Stomach (tissue), 9 donors: ENCODE data around the gene SLC25A48. TPM values are rescaled to one million over a fixed set of nuclear protein-coding genes. Genes with fewer than 3 reads are reported as not detected.

ENCODE experiments used
- DNase-seq, 2 donors: peaks; one replicate each; pipeline versions ENCODE4 v3.0.0 to v3.0.0-alpha.2; 2013 to 2019
- H3K27ac ChIP-seq, 5 donors: fragments of 200-600 bp in 4 of 5; sonication (generic) in 4 of 5; one replicate each; pipeline ENCODE4 v1.5.1; 2013 to 2019; ENCODE audit warnings: mild to moderate bottlenecking in 1 of 5, moderate library complexity in 1 of 5
- H3K27me3 ChIP-seq, 3 donors: fragments of 200-600 bp; sonication (generic); one replicate each; pipeline ENCODE4 v1.5.1; 2017 to 2019; ENCODE audit warnings: mixed run types in 1 of 3
- H3K36me3 ChIP-seq, 4 donors: fragments of 200-600 bp; sonication (generic); 1 replicate in 3 of 4; 2 replicates in 1 of 4; pipeline ENCODE4 v1.5.1; 2016 to 2019
- H3K4me1 ChIP-seq, 4 donors: fragments of 200-600 bp; sonication (generic); one replicate each; pipeline ENCODE4 v1.5.1; 2016 to 2019
- H3K4me3 ChIP-seq, 4 donors: fragments of 200-600 bp; sonication (generic) in 3 of 4; one replicate each; pipeline ENCODE4 v1.5.1; 2016 to 2019; ENCODE audit warnings: mild to moderate bottlenecking in 1 of 4
- H3K9me3 ChIP-seq, 4 donors: fragments of 200-600 bp; sonication (generic); one replicate each; pipeline ENCODE4 v1.5.1; 2016 to 2019
- EP300 ChIP-seq: sonication (generic); formaldehyde crosslinking; IDR thresholded peaks from one replicate; pipeline ENCODE4 v1.6.1; 2017; ENCODE audit warnings: antibody characterized with exemption
- POLR2A ChIP-seq, 4 donors: fragments of 450-650 bp; IDR thresholded peaks; one replicate each; pipeline ENCODE4 v1.6.1; 2016; ENCODE audit warnings: antibody characterized with exemption in 4 of 4, control low read depth in 2 of 4, mild to moderate bottlenecking in 1 of 4, moderate library complexity in 1 of 4
- POLR2AphosphoS5 ChIP-seq, 3 donors: sonication (generic); formaldehyde crosslinking; IDR thresholded peaks; one replicate each; pipeline ENCODE4 v1.6.1; 2016; ENCODE audit warnings: antibody characterized with exemption in 3 of 3
- WGBS, 5 donors: extraction: QIAGEN DNeasy Blood & Tissue Kit in 3 of 5; methylation state at CpG; one replicate each; pipeline versions ENCODE4 v1.1.5 to v1.1.7; 2013 to 2018; 5-methylcytosine and 5-hydroxymethylcytosine counted together
- intact Hi-C: fragments of 100-400 bp; cut with DNase I; formaldehyde crosslinking; loops from one replicate; pipeline ENCODE4 v1.15.1; 2023; ENCODE audit warnings: low total_unique reads
- polyA plus RNA-seq, 3 donors: library from polyadenylated mRNA; stranded (reverse); fragments of 200-250 nt; gene quantifications; one replicate each; pipeline ENCODE4 v1.2.3, GENCODE V29; 2013
- total RNA-seq, 5 donors: library from RNA; depleted of rRNA; stranded (reverse); fragments of >200 nt; gene quantifications; one replicate each; pipeline versions ENCODE4 v1.1.0 to v1.2.3, GENCODE V29; 2014 to 2016
- TF ChIP-seq, protein P1 (sequence below), 7 experiments: fragments of 450-650 bp in 4 of 7; fragments of 200-600 bp in 3 of 7; sonication (generic) in 3 of 7; IDR thresholded peaks; one replicate each; pipeline ENCODE4 v1.5.1; 2016 to 2019; ENCODE audit warnings: antibody characterized with exemption in 7 of 7, control low read depth in 2 of 7, mild to moderate bottlenecking in 1 of 7
- donor health status: healthy with polysubstance abuse.
- donor health status: Bipolar disorder and iron deficiency.
- donor health status: healthy.

The SLC25A48 gene
- total and polyA plus RNA-seq, 8 donors, result 0.13 to 0.37 TPM; not detected in 6

DNA sequence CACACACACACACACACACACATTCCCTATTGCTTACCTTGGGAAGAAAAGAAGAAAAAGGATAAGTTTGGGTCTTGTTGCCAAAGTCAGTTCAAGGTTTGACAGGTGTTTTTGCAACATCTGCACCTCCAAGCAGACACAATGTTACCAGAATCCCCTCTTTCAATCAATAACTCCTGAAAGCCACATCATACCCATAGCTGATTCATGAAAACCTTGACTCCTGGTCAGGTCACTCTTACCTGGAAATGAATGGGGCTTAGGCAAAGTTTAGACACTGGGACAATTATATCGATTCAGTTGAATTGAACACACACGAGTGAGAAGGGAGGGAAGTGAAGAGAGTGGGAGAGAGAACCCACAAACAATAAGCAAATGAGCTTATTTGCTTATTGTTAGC lies 34.2 kb downstream of the SLC25A48 start:
- Histone ChIP-seq H3K36me3 (no peaks in the 10 kb centered on the region), H3K4me1 (no peaks in the 10 kb centered on the region), H3K9me3 (no peaks in the 10 kb centered on the region), H3K27ac (no peak overlapping the region), H3K4me3 (no peak overlapping the region), H3K27me3 (no peaks in the 10 kb centered on the region)
- DNase-seq, result no peak
- TF ChIP-seq, protein P1, sequence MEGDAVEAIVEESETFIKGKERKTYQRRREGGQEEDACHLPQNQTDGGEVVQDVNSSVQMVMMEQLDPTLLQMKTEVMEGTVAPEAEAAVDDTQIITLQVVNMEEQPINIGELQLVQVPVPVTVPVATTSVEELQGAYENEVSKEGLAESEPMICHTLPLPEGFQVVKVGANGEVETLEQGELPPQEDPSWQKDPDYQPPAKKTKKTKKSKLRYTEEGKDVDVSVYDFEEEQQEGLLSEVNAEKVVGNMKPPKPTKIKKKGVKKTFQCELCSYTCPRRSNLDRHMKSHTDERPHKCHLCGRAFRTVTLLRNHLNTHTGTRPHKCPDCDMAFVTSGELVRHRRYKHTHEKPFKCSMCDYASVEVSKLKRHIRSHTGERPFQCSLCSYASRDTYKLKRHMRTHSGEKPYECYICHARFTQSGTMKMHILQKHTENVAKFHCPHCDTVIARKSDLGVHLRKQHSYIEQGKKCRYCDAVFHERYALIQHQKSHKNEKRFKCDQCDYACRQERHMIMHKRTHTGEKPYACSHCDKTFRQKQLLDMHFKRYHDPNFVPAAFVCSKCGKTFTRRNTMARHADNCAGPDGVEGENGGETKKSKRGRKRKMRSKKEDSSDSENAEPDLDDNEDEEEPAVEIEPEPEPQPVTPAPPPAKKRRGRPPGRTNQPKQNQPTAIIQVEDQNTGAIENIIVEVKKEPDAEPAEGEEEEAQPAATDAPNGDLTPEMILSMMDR (IDR thresholded peaks at IDR 0.05), result no peak
- TF ChIP-seq EP300, result no peak
- no peak for TF ChIP-seq POLR2A (IDR thresholded peaks at IDR 0.05)
- TF ChIP-seq POLR2AphosphoS5 (IDR thresholded peaks at IDR 0.05), result no peak
- intact Hi-C loops, result no loop called here
- WGBS, 5 donors, result 53 to 69% (median 56%) methylated on average over 2 of the region's 2 CpGs

DNA sequence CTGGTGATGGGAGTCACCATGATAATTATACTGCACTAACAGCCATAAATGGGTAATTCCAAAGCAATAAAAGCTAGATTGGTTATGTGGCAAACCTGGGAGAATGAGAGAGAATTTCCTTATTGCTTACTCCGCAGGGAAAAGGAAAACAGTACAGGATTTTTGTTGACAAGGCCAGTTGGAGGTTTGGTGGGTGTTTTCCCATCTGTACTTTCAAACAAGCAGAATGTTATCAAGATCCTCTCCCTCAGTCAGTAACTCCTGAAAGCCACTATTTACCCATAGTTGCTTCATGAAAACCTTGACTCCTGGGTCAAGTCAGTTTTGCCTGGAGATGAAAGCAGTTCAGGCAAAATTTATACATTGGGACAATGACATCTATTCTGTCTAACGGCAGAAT lies 34.8 kb downstream of the SLC25A48 start:
- no peaks in the 10 kb centered on the region for H3K36me3 ChIP-seq
- H3K4me3 ChIP-seq, result no peak overlapping the region
- no peaks in the 10 kb centered on the region for H3K27me3 ChIP-seq
- TF ChIP-seq POLR2A (IDR thresholded peaks at IDR 0.05) (no peak), EP300 (no peak), POLR2AphosphoS5 (IDR thresholded peaks at IDR 0.05) (no peak)
- TF ChIP-seq, protein P1 (IDR thresholded peaks at IDR 0.05), result no peak
- intact Hi-C loops, result no loop called here
- H3K9me3 ChIP-seq, result no peaks in the 10 kb centered on the region
- no peaks in the 10 kb centered on the region for H3K4me1 ChIP-seq
- no peak overlapping the region for H3K27ac ChIP-seq
- 57 to 77% (median 63%) methylated on average over 2 of the region's 2 CpGs for WGBS, 5 donors
- DNase-seq, result no peak

DNA sequence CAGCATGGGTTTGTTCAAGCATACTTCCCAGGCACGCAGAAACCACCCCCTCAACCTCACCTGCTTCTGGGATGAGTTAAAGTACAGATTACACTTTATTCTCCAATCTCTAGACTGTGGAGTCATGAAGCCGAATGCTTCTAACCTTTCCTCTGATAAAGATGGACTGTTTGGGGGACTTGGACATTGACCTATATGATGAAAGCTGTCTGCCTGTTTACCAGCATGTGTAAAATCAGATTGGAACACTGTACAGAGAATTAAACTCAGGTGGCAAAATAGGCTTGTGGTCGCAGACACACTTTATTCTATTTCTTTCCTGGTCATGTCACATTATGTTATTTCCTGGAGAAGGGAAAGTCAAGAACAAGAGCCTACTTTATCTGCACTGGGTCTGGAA lies 35.5 kb downstream of the SLC25A48 start:
- intact Hi-C loops, result no loop called here
- Histone ChIP-seq H3K4me3 (no peak overlapping the region), H3K27me3 (no peaks in the 10 kb centered on the region), H3K36me3 (no peaks in the 10 kb centered on the region), H3K27ac (no peak overlapping the region), H3K4me1 (no peaks in the 10 kb centered on the region), H3K9me3 (no peaks in the 10 kb centered on the region)
- DNase-seq, result no peak
- TF ChIP-seq EP300 (no peak), POLR2A (IDR thresholded peaks at IDR 0.05) (no peak), POLR2AphosphoS5 (IDR thresholded peaks at IDR 0.05) (no peak)
- TF ChIP-seq, protein P1 (IDR thresholded peaks at IDR 0.05), result no peak
- WGBS, 5 donors, result 55 to 66% (median 58%) methylated on average over 3 of the region's 3 CpGs

DNA sequence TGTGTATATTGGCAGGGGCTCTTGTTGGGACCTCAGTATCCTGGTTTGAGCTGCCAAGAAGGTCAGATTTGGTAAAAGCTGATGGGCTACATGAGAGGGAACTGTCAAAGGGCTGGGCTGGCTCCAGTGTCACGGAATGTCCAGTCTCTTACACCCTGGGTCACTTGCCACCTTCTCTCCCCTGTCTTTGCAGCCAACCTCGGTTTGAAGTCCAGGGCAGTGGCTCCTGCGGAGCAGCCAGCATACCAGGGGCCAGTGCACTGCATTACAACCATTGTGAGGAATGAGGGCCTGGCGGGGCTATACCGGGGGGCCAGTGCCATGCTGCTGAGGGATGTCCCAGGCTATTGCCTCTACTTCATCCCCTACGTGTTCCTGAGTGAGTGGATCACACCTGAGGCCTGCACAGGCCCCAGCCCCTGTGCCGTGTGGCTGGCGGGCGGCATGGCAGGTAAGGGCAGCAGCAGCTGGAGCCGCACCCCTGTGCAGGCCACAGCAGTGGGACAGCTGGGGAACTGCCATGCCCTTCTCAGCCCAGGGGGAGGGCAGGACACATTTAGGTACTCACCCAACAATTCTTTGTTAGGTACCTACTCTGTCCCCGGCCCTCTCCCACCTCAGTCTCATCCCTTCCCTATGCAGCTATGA lies 36.9 kb downstream of the SLC25A48 start:
- H3K27ac ChIP-seq, result no peak overlapping the region
- H3K36me3 ChIP-seq, result no peaks in the 10 kb centered on the region
- no peak for DNase-seq
- intact Hi-C loops, result no loop called here
- no peaks in the 10 kb centered on the region for H3K27me3 ChIP-seq
- no peaks in the 10 kb centered on the region for H3K4me1 ChIP-seq
- no peak overlapping the region for H3K4me3 ChIP-seq
- no peaks in the 10 kb centered on the region for H3K9me3 ChIP-seq
- TF ChIP-seq, protein P1 (IDR thresholded peaks at IDR 0.05), result no peak
- WGBS, 5 donors, result 72 to 80% (median 79%) methylated on average over 5 to 11 of the region's 11 CpGs
